Parathyroid adenoma (tissue), 2 donors: ENCODE measurements around the gene GIPC3.

Experiments
- H2AFZ ChIP-seq: fragments of 300-600 bp; sonication (generic); one replicate; pipeline ENCODE4 v1.7.0; 2017; ENCODE audit warnings: antibody characterized with exemption, mild to moderate bottlenecking
- H3K27ac ChIP-seq: fragments of 300-600 bp; sonication (generic); one replicate; pipeline ENCODE4 v1.7.0; 2017
- H3K27me3 ChIP-seq: fragments of 300-600 bp; sonication (generic); one replicate; pipeline ENCODE4 v1.7.0; 2017; ENCODE audit warnings: low read length; ENCODE audit not compliant: control insufficient read depth, insufficient read depth
- H3K36me3 ChIP-seq: fragments of 300-600 bp; sonication (generic); one replicate; pipeline ENCODE4 v1.7.0; 2017; ENCODE audit warnings: low read length; ENCODE audit not compliant: control insufficient read depth, insufficient read depth
- H3K4me1 ChIP-seq: fragments of 300-600 bp; sonication (generic); one replicate; pipeline ENCODE4 v1.7.0; 2017; ENCODE audit warnings: control low read depth
- H3K4me2 ChIP-seq: fragments of 300-600 bp; sonication (generic); one replicate; pipeline ENCODE4 v1.7.0; 2017; ENCODE audit warnings: low read length
- H3K4me3 ChIP-seq: fragments of 300-600 bp; sonication (generic); one replicate; pipeline ENCODE4 v1.7.0; 2017; ENCODE audit warnings: low read depth, low read length
- H3K79me2 ChIP-seq: fragments of 300-600 bp; sonication (generic); one replicate; pipeline ENCODE4 v1.7.0; 2017; ENCODE audit warnings: control low read depth
- H3K9ac ChIP-seq: fragments of 300-600 bp; sonication (generic); one replicate; pipeline ENCODE4 v1.7.0; 2017; ENCODE audit warnings: mild to moderate bottlenecking
- H3K9me3 ChIP-seq: fragments of 300-600 bp; sonication (generic); one replicate; pipeline ENCODE4 v1.7.0; 2017; ENCODE audit warnings: low read length; ENCODE audit not compliant: control insufficient read depth
- TF ChIP-seq, protein P1 (sequence below): fragments of 300-600 bp; sonication (generic); IDR thresholded peaks from one replicate; pipeline ENCODE4 v1.7.0; 2017; ENCODE audit warnings: antibody characterized with exemption, mild to moderate bottlenecking
- donor health status: primary hyperparathyroidism.

Gene GIPC3

GRCh38 chr19:3572855-3573161, 12.5 kb upstream of the GIPC3 start, which contains the start of gene HMG20B:
Gene HMG20B (plus strand): TSS chr19:3572944. CDS start chr19:3573310, 366 bp downstream.
- H3K27me3 ChIP-seq = no peaks in the 10 kb centered on the region
- H3K79me2 ChIP-seq = no peaks in the 10 kb centered on the region
- H3K27ac ChIP-seq = peak within 1 kb of the TSS; percentile 40
- peaks cover 5% of the 10 kb centered on the region for H3K4me1 ChIP-seq
- H2AFZ ChIP-seq = peak within 1 kb of the TSS; percentile 100
- H3K4me3 ChIP-seq = peak within 1 kb of the TSS; percentile 87
- peak within 1 kb of the TSS; percentile 99 for H3K4me2 ChIP-seq
- TF ChIP-seq, protein P1, sequence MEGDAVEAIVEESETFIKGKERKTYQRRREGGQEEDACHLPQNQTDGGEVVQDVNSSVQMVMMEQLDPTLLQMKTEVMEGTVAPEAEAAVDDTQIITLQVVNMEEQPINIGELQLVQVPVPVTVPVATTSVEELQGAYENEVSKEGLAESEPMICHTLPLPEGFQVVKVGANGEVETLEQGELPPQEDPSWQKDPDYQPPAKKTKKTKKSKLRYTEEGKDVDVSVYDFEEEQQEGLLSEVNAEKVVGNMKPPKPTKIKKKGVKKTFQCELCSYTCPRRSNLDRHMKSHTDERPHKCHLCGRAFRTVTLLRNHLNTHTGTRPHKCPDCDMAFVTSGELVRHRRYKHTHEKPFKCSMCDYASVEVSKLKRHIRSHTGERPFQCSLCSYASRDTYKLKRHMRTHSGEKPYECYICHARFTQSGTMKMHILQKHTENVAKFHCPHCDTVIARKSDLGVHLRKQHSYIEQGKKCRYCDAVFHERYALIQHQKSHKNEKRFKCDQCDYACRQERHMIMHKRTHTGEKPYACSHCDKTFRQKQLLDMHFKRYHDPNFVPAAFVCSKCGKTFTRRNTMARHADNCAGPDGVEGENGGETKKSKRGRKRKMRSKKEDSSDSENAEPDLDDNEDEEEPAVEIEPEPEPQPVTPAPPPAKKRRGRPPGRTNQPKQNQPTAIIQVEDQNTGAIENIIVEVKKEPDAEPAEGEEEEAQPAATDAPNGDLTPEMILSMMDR = no peak
- H3K9ac ChIP-seq = peak within 1 kb of the TSS; percentile 33
- H3K36me3 ChIP-seq = no peaks in the 10 kb centered on the region
- no peaks in the 10 kb centered on the region for H3K9me3 ChIP-seq

GRCh38 chr19:3573162-3573857, 12.0 kb upstream of the GIPC3 start:
- Histone ChIP-seq H3K36me3 (no peaks in the 10 kb centered on the region), H3K27ac (no peak overlapping the region), H3K4me2 (peak overlapping the region; percentile 91), H3K4me1 (peaks cover 5% of the 10 kb centered on the region), H2AFZ (peak overlapping the region; percentile 81), H3K4me3 (peak overlapping the region; percentile 83), H3K27me3 (no peaks in the 10 kb centered on the region), H3K9me3 (no peaks in the 10 kb centered on the region), H3K79me2 (no peaks in the 10 kb centered on the region), H3K9ac (peak overlapping the region; percentile 16)
- TF ChIP-seq, protein P1 = no peak

GRCh38 chr19:3573858-3574637, 11.2 kb upstream of the GIPC3 start:
- Histone ChIP-seq H3K9me3 (no peaks in the 10 kb centered on the region), H2AFZ (peak overlapping the region; percentile 81), H3K4me1 (peaks cover 5% of the 10 kb centered on the region), H3K4me2 (peak overlapping the region; percentile 91), H3K27ac (no peak overlapping the region), H3K9ac (no peak overlapping the region), H3K27me3 (no peaks in the 10 kb centered on the region), H3K4me3 (peak overlapping the region; percentile 83), H3K36me3 (no peaks in the 10 kb centered on the region), H3K79me2 (no peaks in the 10 kb centered on the region)
- TF ChIP-seq, protein P1 = no peak

GRCh38 chr19:3575260-3575741, 10.0 kb upstream of the GIPC3 start:
- no peaks in the 10 kb centered on the region for H3K9me3 ChIP-seq
- H3K27ac ChIP-seq = no peak overlapping the region
- H3K9ac ChIP-seq = no peak overlapping the region
- H3K27me3 ChIP-seq = no peaks in the 10 kb centered on the region
- no peak overlapping the region for H3K4me2 ChIP-seq
- no peak overlapping the region for H2AFZ ChIP-seq
- TF ChIP-seq, protein P1 = no peak
- no peaks in the 10 kb centered on the region for H3K36me3 ChIP-seq
- no peaks in the 10 kb centered on the region for H3K79me2 ChIP-seq
- peaks cover 5% of the 10 kb centered on the region for H3K4me1 ChIP-seq
- no peak overlapping the region for H3K4me3 ChIP-seq
